Keratinocyte (primary cell): ENCODE measurements around the gene HK1.

ENCODE experiments used
- EZH2 ChIP-seq: IDR thresholded peaks from one replicate; pipeline ENCODE4 v1.6.1; 2012; ENCODE audit warnings: inconsistent platforms, mild to moderate bottlenecking, low read length, moderate library complexity
- TF ChIP-seq, protein P1 (sequence below), 3 experiments: IDR thresholded peaks in 1 of 3; conservative IDR thresholded peaks in 1 of 3; optimal IDR thresholded peaks in 1 of 3; 2 replicates in 2 of 3; 3 replicates in 1 of 3; pipeline versions ENCODE3 to v1.5.1; 2011; ENCODE audit warnings: low read length in 3 of 3, mild to moderate bottlenecking in 3 of 3, moderate library complexity in 2 of 3, control low read depth in 1 of 3, inconsistent platforms in 1 of 3; ENCODE audit not compliant: insufficient read depth in 2 of 3; ENCODE audit errors: extremely low read depth in 1 of 3

DNA sequence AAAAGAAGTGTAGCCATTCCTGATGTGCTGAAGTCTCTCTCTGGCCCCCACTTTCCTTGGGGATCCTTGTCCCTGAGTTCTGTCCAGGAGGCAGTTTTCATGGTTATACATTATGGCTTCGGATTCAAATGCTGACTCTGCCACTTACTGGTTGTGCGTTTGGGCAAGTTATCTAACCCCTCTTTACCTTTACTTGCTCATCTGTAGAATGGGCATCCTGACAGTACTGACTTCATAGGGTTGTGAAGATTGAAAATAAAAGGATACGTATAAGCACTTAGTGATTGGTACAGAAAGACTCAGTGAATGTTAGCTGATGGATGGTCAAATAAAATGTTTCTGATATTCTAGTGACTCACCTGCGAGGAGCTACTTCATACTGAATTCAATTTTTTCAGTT is 73.3 kb downstream of the HK1 start:
- TF ChIP-seq, protein P1, sequence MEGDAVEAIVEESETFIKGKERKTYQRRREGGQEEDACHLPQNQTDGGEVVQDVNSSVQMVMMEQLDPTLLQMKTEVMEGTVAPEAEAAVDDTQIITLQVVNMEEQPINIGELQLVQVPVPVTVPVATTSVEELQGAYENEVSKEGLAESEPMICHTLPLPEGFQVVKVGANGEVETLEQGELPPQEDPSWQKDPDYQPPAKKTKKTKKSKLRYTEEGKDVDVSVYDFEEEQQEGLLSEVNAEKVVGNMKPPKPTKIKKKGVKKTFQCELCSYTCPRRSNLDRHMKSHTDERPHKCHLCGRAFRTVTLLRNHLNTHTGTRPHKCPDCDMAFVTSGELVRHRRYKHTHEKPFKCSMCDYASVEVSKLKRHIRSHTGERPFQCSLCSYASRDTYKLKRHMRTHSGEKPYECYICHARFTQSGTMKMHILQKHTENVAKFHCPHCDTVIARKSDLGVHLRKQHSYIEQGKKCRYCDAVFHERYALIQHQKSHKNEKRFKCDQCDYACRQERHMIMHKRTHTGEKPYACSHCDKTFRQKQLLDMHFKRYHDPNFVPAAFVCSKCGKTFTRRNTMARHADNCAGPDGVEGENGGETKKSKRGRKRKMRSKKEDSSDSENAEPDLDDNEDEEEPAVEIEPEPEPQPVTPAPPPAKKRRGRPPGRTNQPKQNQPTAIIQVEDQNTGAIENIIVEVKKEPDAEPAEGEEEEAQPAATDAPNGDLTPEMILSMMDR (optimal IDR thresholded peaks at IDR 0.05 in 1 of 3, IDR thresholded peaks at IDR 0.05 in 1 of 3, conservative IDR thresholded peaks at IDR 0.05 in 1 of 3; ENCODE audit: extremely low read depth in 1 of 3, insufficient read depth in 2 of 3, low read length in 3 of 3), result no peak
- no peak for TF ChIP-seq EZH2
